WTC11 (cell line): ENCODE results near the gene CTH. TPM values are rescaled to one million over a fixed set of nuclear protein-coding genes. Genes with fewer than 3 reads are reported as not detected.

Source experiments
- ATAC-seq: fragments of 200-7000 bp; cut with Tn5 transposase; 2 replicates; pipeline ENCODE4 v1.10.0; 2021; ENCODE audit warnings: mild to moderate bottlenecking, moderate library complexity
- CTCF ChIA-PET: fragments of 300-600 bp; sonication (Branson Sonifier 250); formaldehyde crosslinking; loops from one replicate; lab custom pipeline; 2021; ENCODE audit warnings: antibody characterized with exemption; lab: Charles Lee
- POLR2A ChIA-PET: fragments of 350-600 bp; sonication (Branson Sonifier 250); formaldehyde crosslinking; loops from one replicate; lab custom pipeline; 2021; ENCODE audit warnings: antibody characterized with exemption; lab: Charles Lee
- DNase-seq: peaks from one replicate; pipeline ENCODE4 v3.0.0; 2021; ENCODE audit warnings: low spot score
- H3K27ac Mint-ChIP-seq: 2 replicates; pipeline ENCODE4 v1.8.0; 2021; ENCODE audit warnings: mixed read lengths
- H3K27me3 Mint-ChIP-seq: 2 replicates; pipeline ENCODE4 v1.8.0; 2021; ENCODE audit warnings: low read depth, mild to moderate bottlenecking, moderate library complexity, mixed read lengths
- H3K36me3 Mint-ChIP-seq: 2 replicates; pipeline ENCODE4 v1.8.0; 2021; ENCODE audit warnings: mixed read lengths
- H3K4me1 Mint-ChIP-seq: 2 replicates; pipeline ENCODE4 v1.8.0; 2022; ENCODE audit warnings: mixed read lengths
- H3K4me3 Mint-ChIP-seq: 2 replicates; pipeline ENCODE4 v1.8.0; 2021; ENCODE audit warnings: mild to moderate bottlenecking, moderate library complexity, mixed read lengths
- H3K9me3 Mint-ChIP-seq: 2 replicates; pipeline ENCODE4 v1.8.0; 2021; ENCODE audit warnings: mixed read lengths
- CREM ChIP-seq: sonication (generic); formaldehyde crosslinking; IDR thresholded peaks from 2 replicates; pipeline ENCODE4 v1.8.1; 2022; ENCODE audit warnings: mild to moderate bottlenecking, missing genetic modification reagents, moderate library complexity
- ESRRA ChIP-seq: sonication (generic); formaldehyde crosslinking; IDR thresholded peaks from 2 replicates; pipeline ENCODE4 v1.8.1; 2022; ENCODE audit warnings: mild to moderate bottlenecking, missing genetic modification reagents, borderline replicate concordance
- FOXP1 ChIP-seq: sonication (generic); formaldehyde crosslinking; IDR thresholded peaks from 2 replicates; pipeline ENCODE4 v1.8.0; 2022; ENCODE audit warnings: missing genetic modification reagents, mild to moderate bottlenecking, moderate library complexity, borderline replicate concordance
- IRF2 ChIP-seq: sonication (generic); formaldehyde crosslinking; IDR thresholded peaks from 2 replicates; pipeline ENCODE4 v1.8.0; 2022; ENCODE audit warnings: low read depth, missing genetic modification reagents, borderline replicate concordance
- JAZF1 ChIP-seq: fragments of 250-450 bp; sonication (Bioruptor Pico); IDR thresholded peaks from 2 replicates; pipeline ENCODE4 v1.9.0; 2021; ENCODE audit warnings: moderate library complexity, mild to moderate bottlenecking, inconsistent platforms
- KAT7 ChIP-seq: sonication (generic); formaldehyde crosslinking; IDR thresholded peaks from 2 replicates; pipeline ENCODE4 v1.8.1; 2023; ENCODE audit warnings: missing genetic modification reagents, mild to moderate bottlenecking, borderline replicate concordance
- MXD4 ChIP-seq: fragments of 250-450 bp; sonication (Bioruptor Pico); IDR thresholded peaks from 2 replicates; pipeline ENCODE4 v1.8.0; 2021; ENCODE audit warnings: mild to moderate bottlenecking, moderate library complexity, borderline replicate concordance
- MYBL2 ChIP-seq: sonication (generic); formaldehyde crosslinking; IDR thresholded peaks from 2 replicates; pipeline ENCODE4 v1.8.1; 2023; ENCODE audit warnings: mild to moderate bottlenecking, moderate library complexity, missing genetic modification reagents
- NFATC4 ChIP-seq: fragments of 250-450 bp; sonication (Bioruptor Pico); IDR thresholded peaks from 2 replicates; pipeline ENCODE4 v1.9.0; 2021; ENCODE audit warnings: mild to moderate bottlenecking
- NFE2L1 ChIP-seq: sonication (generic); formaldehyde crosslinking; IDR thresholded peaks from 2 replicates; pipeline ENCODE4 v1.8.1; 2023; ENCODE audit warnings: missing genetic modification reagents
- NFYB ChIP-seq: sonication (generic); formaldehyde crosslinking; conservative IDR thresholded peaks from 2 replicates; pipeline ENCODE4 v1.8.0; 2022; ENCODE audit warnings: low read depth, missing genetic modification reagents
- NR3C1 ChIP-seq: sonication (generic); formaldehyde crosslinking; conservative IDR thresholded peaks from 2 replicates; pipeline ENCODE4 v1.8.1; 2023; ENCODE audit warnings: low read depth, mild to moderate bottlenecking, missing genetic modification reagents
- TP53 ChIP-seq: sonication (generic); formaldehyde crosslinking; IDR thresholded peaks from 2 replicates; pipeline ENCODE4 v1.8.1; 2023; ENCODE audit warnings: mild to moderate bottlenecking, missing genetic modification reagents
- ZNF232 ChIP-seq: sonication (generic); formaldehyde crosslinking; IDR thresholded peaks from 2 replicates; pipeline ENCODE4 v1.8.0; 2022; ENCODE audit warnings: mild to moderate bottlenecking, missing genetic modification reagents
- ZNF263 ChIP-seq: sonication (generic); formaldehyde crosslinking; IDR thresholded peaks from 2 replicates; pipeline ENCODE4 v1.8.1; 2022; ENCODE audit warnings: low read depth, mild to moderate bottlenecking, moderate library complexity, missing genetic modification reagents
- ZNF416 ChIP-seq: fragments of 250-450 bp; sonication (Bioruptor Pico); IDR thresholded peaks from 2 replicates; pipeline ENCODE4 v1.9.0; 2021; ENCODE audit warnings: mild to moderate bottlenecking, inconsistent platforms
- total RNA-seq: library from RNA; stranded (reverse); gene quantifications from 3 replicates; pipeline ENCODE4 v1.2.3, GENCODE V29; 2021
- TF ChIP-seq, protein P1 (sequence below): fragments of 250-450 bp; sonication (Bioruptor Pico); IDR thresholded peaks from 2 replicates; pipeline ENCODE4 v1.9.0; 2021; ENCODE audit warnings: mild to moderate bottlenecking
- TF ChIP-seq, protein P2 (sequence below): sonication (generic); formaldehyde crosslinking; IDR thresholded peaks from 2 replicates; pipeline ENCODE4 v1.8.1; 2023; ENCODE audit warnings: mild to moderate bottlenecking, missing genetic modification reagents
- TF ChIP-seq, protein P3 (sequence below): sonication (generic); formaldehyde crosslinking; IDR thresholded peaks from 2 replicates; pipeline ENCODE4 v1.8.1; 2022; ENCODE audit warnings: low read depth, mild to moderate bottlenecking, moderate library complexity, missing genetic modification reagents, borderline replicate concordance
- TF ChIP-seq, protein P4 (sequence below): sonication (generic); formaldehyde crosslinking; IDR thresholded peaks from 2 replicates; pipeline ENCODE4 v1.8.0; 2022; ENCODE audit warnings: mild to moderate bottlenecking, missing genetic modification reagents

The CTH gene
- total RNA-seq, 1 experiment from 2014 or later: 27.8 TPM

DNA sequence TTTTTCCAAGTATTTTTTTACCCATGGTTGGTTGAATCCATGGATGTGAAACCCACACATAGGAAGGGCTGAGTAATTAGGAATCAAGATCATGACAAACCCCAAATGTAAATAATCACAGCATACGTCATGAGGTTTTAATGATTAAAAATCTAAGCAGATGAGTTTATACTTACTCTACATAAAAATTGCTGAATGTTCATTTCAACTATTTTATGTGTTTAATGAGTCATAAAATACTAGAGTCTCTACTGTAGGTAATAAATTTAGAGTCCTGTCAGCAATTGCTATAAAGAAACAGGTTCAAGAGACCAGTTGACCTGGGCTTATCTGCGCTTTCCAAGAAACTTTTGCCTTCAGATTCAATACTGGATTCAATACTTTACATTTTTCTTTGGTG is 18.2 kb downstream of the CTH start:
- DNase-seq: no peak
- POLR2A ChIA-PET: interaction anchor here (0.7 kb wide), 1 partner anchor 10 kb away, joined by 3 read pairs; no protein-coding TSS in a partner anchor
- Mint-ChIP-seq H3K4me3 (no peak overlapping the region), H3K27me3 (no peaks in the 10 kb centered on the region), H3K36me3 (peaks cover 66% of the 10 kb centered on the region), H3K27ac (peak overlapping the region; percentile 45; the same call in 1 of the 2 replicates)
- TF ChIP-seq FOXP1 (no peak), NFATC4 (CRISPR knock-in tag) (no peak), MXD4 (no peak), MYBL2 (CRISPR knock-in tag) (no peak), NFYB (no peak), ZNF232 (CRISPR knock-in tag) (no peak), ZNF263 (CRISPR knock-in tag) (no peak), JAZF1 (CRISPR knock-in tag) (no peak)
- TF ChIP-seq, protein P1, sequence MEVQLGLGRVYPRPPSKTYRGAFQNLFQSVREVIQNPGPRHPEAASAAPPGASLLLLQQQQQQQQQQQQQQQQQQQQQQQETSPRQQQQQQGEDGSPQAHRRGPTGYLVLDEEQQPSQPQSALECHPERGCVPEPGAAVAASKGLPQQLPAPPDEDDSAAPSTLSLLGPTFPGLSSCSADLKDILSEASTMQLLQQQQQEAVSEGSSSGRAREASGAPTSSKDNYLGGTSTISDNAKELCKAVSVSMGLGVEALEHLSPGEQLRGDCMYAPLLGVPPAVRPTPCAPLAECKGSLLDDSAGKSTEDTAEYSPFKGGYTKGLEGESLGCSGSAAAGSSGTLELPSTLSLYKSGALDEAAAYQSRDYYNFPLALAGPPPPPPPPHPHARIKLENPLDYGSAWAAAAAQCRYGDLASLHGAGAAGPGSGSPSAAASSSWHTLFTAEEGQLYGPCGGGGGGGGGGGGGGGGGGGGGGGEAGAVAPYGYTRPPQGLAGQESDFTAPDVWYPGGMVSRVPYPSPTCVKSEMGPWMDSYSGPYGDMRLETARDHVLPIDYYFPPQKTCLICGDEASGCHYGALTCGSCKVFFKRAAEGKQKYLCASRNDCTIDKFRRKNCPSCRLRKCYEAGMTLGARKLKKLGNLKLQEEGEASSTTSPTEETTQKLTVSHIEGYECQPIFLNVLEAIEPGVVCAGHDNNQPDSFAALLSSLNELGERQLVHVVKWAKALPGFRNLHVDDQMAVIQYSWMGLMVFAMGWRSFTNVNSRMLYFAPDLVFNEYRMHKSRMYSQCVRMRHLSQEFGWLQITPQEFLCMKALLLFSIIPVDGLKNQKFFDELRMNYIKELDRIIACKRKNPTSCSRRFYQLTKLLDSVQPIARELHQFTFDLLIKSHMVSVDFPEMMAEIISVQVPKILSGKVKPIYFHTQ: no peak
- TF ChIP-seq, all 79 proteins: peak for 0
- no peak for ATAC-seq
- Mint-ChIP-seq H3K9me3 (no peaks in the 10 kb centered on the region), H3K4me1 (peaks cover 27% of the 10 kb centered on the region)
- CTCF ChIA-PET: no interaction called here

DNA sequence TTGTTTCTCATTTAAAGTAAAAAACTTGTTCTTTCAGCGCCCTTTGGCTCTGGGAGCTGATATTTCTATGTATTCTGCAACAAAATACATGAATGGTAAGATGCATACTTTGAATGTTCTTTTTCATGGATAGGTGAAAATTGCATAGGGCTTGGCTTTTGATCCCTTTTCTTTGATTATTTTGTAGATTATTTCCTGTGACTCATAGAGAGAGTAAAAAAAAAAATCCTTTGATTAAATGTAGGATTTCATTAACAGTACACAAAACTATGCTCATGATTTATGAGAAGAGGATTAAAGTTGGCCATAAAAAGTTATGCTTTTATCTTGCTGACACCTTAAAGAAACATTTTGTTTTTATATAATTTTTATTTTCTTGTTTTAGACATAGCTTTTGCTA is 18.7 kb downstream of the CTH start:
- Mint-ChIP-seq H3K4me3 (no peak overlapping the region), H3K9me3 (no peaks in the 10 kb centered on the region), H3K36me3 (peaks cover 65% of the 10 kb centered on the region), H3K27me3 (no peaks in the 10 kb centered on the region), H3K4me1 (peaks cover 27% of the 10 kb centered on the region), H3K27ac (peak overlapping the region; percentile 33; the same call in 1 of the 2 replicates)
- DNase-seq: no peak
- TF ChIP-seq, protein P1: no peak
- TF ChIP-seq, protein P2, sequence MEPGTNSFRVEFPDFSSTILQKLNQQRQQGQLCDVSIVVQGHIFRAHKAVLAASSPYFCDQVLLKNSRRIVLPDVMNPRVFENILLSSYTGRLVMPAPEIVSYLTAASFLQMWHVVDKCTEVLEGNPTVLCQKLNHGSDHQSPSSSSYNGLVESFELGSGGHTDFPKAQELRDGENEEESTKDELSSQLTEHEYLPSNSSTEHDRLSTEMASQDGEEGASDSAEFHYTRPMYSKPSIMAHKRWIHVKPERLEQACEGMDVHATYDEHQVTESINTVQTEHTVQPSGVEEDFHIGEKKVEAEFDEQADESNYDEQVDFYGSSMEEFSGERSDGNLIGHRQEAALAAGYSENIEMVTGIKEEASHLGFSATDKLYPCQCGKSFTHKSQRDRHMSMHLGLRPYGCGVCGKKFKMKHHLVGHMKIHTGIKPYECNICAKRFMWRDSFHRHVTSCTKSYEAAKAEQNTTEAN (CRISPR knock-in tag): no peak
- TF ChIP-seq, protein P3, sequence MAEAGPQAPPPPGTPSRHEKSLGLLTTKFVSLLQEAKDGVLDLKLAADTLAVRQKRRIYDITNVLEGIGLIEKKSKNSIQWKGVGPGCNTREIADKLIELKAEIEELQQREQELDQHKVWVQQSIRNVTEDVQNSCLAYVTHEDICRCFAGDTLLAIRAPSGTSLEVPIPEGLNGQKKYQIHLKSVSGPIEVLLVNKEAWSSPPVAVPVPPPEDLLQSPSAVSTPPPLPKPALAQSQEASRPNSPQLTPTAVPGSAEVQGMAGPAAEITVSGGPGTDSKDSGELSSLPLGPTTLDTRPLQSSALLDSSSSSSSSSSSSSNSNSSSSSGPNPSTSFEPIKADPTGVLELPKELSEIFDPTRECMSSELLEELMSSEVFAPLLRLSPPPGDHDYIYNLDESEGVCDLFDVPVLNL (CRISPR knock-in tag): no peak
- no peak for TF ChIP-seq KAT7 (CRISPR knock-in tag)
- TF ChIP-seq NFE2L1 (CRISPR knock-in tag): no peak
- TF ChIP-seq TP53: no peak
- TF ChIP-seq ZNF416: no peak
- TF ChIP-seq MXD4: no peak
- TF ChIP-seq NR3C1 (CRISPR knock-in tag): no peak
- no peak for TF ChIP-seq IRF2
- no peak for TF ChIP-seq CREM (CRISPR knock-in tag)
- TF ChIP-seq ZNF263 (CRISPR knock-in tag): no peak
- TF ChIP-seq, protein P4, sequence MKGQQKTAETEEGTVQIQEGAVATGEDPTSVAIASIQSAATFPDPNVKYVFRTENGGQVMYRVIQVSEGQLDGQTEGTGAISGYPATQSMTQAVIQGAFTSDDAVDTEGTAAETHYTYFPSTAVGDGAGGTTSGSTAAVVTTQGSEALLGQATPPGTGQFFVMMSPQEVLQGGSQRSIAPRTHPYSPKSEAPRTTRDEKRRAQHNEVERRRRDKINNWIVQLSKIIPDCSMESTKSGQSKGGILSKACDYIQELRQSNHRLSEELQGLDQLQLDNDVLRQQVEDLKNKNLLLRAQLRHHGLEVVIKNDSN (CRISPR knock-in tag): no peak
- TF ChIP-seq ESRRA (CRISPR knock-in tag): no peak
- ChIA-PET POLR2A (no interaction called here), CTCF (no interaction called here)
- no peak for ATAC-seq
